HG03558 (cell line): Measurements from ENCODE around the gene VSTM4.

Experiments used
- ATAC-seq: cut with Tn5 transposase; IDR thresholded peaks from one replicate; pipeline ENCODE4 v1.9.1; 2021; ENCODE audit warnings: moderate number of reproducible peaks; ENCODE audit not compliant: unreplicated experiment; ENCODE audit errors: extremely low read depth

Gene VSTM4

GRCh38 chr10:48983648-48984351, 131.5 kb downstream of the VSTM4 start:
- no peak for ATAC-seq

- ATAC-seq = no peak
Observed at GRCh38 chr10:48982584-48982983, 132.7 kb downstream of the VSTM4 start.

- ATAC-seq = no peak
Observed at GRCh38 chr10:48981310-48981907, 133.9 kb downstream of the VSTM4 start.

- no peak for ATAC-seq
Observed at GRCh38 chr10:48978318-48978717, 137.0 kb downstream of the VSTM4 start.

- no peak for ATAC-seq
Observed at GRCh38 chr10:48976196-48976595, 139.1 kb downstream of the VSTM4 start.

- ATAC-seq = no peak
Observed at GRCh38 chr10:48974510-48975156, 140.7 kb downstream of the VSTM4 start.

GRCh38 chr10:48973065-48973464, 142.3 kb downstream of the VSTM4 start:
- no peak for ATAC-seq

GRCh38 chr10:48970654-48971053, 144.7 kb downstream of the VSTM4 start:
- no peak for ATAC-seq

- ATAC-seq = no peak
Observed at GRCh38 chr10:48970046-48970445, 145.3 kb downstream of the VSTM4 start.

- ATAC-seq = no peak
Observed at GRCh38 chr10:48968036-48968435, 147.3 kb downstream of the VSTM4 start.

GRCh38 chr10:48965460-48965859, 149.9 kb downstream of the VSTM4 start:
- no peak for ATAC-seq
